Chondrocyte (in vitro differentiated cells): ENCODE results near the gene SEPHS2. TPM values are rescaled to one million over a fixed set of nuclear protein-coding genes. Genes with fewer than 3 reads are reported as not detected.

Source experiments
- DNase-seq: peaks from one replicate; pipeline ENCODE4 v3.0.0; 2021; ENCODE audit warnings: mixed read lengths, low spot score
- H3K27ac Mint-ChIP-seq: one replicate; pipeline ENCODE4 v1.8.0; 2021; ENCODE audit warnings: mild to moderate bottlenecking, moderate library complexity, mixed read lengths; ENCODE audit not compliant: unreplicated experiment
- H3K27me3 Mint-ChIP-seq: 2 replicates; pipeline ENCODE4 v1.8.0; 2021; ENCODE audit warnings: low read depth, mixed read lengths
- H3K36me3 Mint-ChIP-seq: 2 replicates; pipeline ENCODE4 v1.8.0; 2021; ENCODE audit warnings: low read depth, mixed read lengths
- H3K4me1 Mint-ChIP-seq: 2 replicates; pipeline ENCODE4 v1.8.0; 2021; ENCODE audit warnings: low read depth, mild to moderate bottlenecking, mixed read lengths
- H3K4me3 Mint-ChIP-seq: one replicate; pipeline ENCODE4 v1.8.0; 2021; ENCODE audit warnings: mild to moderate bottlenecking, moderate library complexity, mixed read lengths; ENCODE audit not compliant: unreplicated experiment
- H3K9me3 Mint-ChIP-seq: 2 replicates; pipeline ENCODE4 v1.8.0; 2021; ENCODE audit warnings: low read depth, mixed read lengths
- CTCF ChIP-seq: fragments of 200-600 bp; sonication (generic); IDR thresholded peaks from 2 replicates; pipeline ENCODE4 v1.5.0; 2021; ENCODE audit warnings: antibody characterized with exemption, mild to moderate bottlenecking, moderate library complexity
- total RNA-seq: library from RNA; stranded (reverse); gene quantifications from 3 replicates; pipeline ENCODE4 v1.2.1, GENCODE V29; 2021

Gene SEPHS2
- total RNA-seq, 1 donor from 2014 or later, result 54.3 TPM

DNA sequence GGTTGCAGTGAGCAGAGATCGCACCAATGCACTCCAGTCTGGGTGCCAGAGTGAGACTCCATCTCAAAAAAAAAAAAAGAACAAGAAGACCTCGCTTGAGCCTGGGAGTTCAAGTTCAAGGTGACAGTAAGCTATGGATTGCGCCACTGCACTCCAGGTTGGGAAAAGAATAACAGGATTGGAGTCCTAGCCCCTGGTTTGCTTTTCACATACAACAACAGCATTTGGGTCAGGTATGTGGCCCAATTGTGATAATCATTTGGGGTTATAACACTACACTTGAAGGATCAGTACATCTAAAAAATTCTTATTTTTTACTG is 3.4 kb upstream of the SEPHS2 start:
- DNase-seq, result no peak
- H3K4me3 Mint-ChIP-seq, result no peak overlapping the region
- peaks cover 4% of the 10 kb centered on the region for H3K36me3 Mint-ChIP-seq
- H3K9me3 Mint-ChIP-seq, result peaks cover 4% of the 10 kb centered on the region
- H3K27ac Mint-ChIP-seq, result no peak overlapping the region
- no peak for TF ChIP-seq CTCF
- H3K4me1 Mint-ChIP-seq, result peaks cover 17% of the 10 kb centered on the region
- no peaks in the 10 kb centered on the region for H3K27me3 Mint-ChIP-seq

DNA sequence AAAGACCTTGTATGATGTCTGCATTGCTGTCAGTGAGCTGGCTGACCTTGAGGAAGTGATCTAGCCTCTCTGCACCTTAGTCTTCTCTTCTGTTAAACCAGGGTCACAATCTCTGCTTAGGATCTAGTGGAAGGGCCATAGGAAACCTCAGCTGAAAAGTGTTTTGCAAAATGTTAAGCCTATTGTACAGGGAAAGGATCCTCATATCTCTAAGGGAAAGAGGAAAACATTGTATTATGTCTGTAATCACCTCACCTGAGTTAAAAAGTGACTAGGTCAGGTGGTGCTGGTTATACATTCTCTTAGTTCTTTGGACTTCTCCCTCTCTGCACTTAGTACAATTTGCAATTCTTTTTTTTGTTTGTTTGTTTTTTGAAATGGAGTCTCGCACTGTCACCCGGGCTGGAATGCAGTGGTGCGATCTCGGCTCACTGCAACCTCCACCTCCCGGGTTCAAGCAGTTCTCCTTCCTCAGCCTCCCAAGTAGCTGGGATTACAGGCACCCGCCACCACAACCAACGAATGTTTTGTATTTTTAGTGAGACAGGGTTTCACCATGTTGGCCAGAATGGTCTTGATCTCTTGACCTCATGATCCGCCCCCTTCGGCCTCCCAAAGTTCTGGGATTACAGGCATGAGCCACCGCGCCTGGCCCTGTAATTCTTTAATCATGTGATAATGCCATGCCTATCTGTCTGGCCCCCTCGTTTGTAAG is 2.0 kb upstream of the SEPHS2 start:
- H3K27ac Mint-ChIP-seq, result no peak overlapping the region
- peaks cover 4% of the 10 kb centered on the region for H3K9me3 Mint-ChIP-seq
- H3K4me3 Mint-ChIP-seq, result no peak overlapping the region

GRCh38 chr16:30446203-30446595 is 525 bp upstream of the SEPHS2 start:
- peak overlapping the region; percentile 97 for H3K27ac Mint-ChIP-seq
- peaks cover 29% of the 10 kb centered on the region for H3K4me1 Mint-ChIP-seq
- no peak for TF ChIP-seq CTCF
- H3K9me3 Mint-ChIP-seq, result peaks cover 4% of the 10 kb centered on the region
- H3K27me3 Mint-ChIP-seq, result no peaks in the 10 kb centered on the region
- peak overlapping the region; percentile 75 for H3K4me3 Mint-ChIP-seq
- H3K36me3 Mint-ChIP-seq, result peaks cover 14% of the 10 kb centered on the region
- no peak for DNase-seq

More for the DNA sequence above, 2.0 kb upstream of the SEPHS2 start:
- no peaks in the 10 kb centered on the region for H3K27me3 Mint-ChIP-seq
- no peak for DNase-seq
- peaks cover 14% of the 10 kb centered on the region for H3K36me3 Mint-ChIP-seq
- TF ChIP-seq CTCF, result no peak
- H3K4me1 Mint-ChIP-seq, result peaks cover 29% of the 10 kb centered on the region

- peak overlapping the region; percentile 75 for H3K27ac Mint-ChIP-seq
- no peaks in the 10 kb centered on the region for H3K27me3 Mint-ChIP-seq
- H3K4me1 Mint-ChIP-seq, result peaks cover 29% of the 10 kb centered on the region
- TF ChIP-seq CTCF, result no peak
- H3K4me3 Mint-ChIP-seq, result peak overlapping the region; percentile 75
- peaks cover 4% of the 10 kb centered on the region for H3K9me3 Mint-ChIP-seq
- DNase-seq, result no peak
- H3K36me3 Mint-ChIP-seq, result peaks cover 14% of the 10 kb centered on the region
Observed at GRCh38 chr16:30445149-30445407, 596 bp downstream of the SEPHS2 start.

DNA sequence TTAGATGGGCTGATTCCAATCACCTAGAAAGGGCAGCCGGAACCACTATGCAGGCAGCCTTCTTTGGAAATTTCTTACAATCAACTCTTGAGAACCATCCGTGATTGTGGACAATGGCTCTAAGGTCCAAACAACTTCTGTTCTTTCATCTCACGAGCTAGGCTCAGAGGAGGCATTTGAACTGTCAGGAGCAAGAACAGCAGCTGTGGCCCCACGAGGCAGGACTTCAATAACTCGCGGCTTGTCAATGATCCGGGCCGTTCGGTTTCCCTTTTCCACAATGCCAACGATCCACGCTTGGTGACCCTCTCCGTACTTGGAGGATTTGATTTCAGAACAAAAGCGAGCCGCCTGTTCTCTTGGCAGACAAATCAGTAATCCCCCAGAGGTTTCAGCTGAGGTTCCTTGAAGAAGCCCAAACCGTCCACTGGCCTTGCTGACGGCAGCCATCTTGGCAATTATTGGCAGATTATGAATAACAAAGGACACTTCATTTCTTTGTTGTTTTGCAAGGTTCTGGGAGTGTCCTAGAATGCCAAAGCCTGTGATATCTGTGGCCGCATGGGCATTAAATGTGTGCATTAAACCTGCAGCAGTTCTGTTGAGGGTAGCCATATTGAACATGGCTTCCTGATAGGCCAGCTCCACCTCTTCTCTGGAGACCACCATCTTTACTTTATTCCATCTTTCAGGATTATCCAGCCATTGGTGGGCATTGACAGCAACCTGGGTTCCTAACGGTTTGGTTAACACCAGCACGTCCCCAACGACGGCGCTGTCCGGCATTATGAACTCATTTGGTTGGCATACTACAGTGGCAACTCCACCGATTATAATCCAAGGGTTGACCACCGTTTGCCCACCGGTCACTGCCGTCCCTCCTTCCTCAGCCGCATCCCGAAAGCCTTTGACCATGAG is 1.2 kb downstream of the SEPHS2 start:
- Mint-ChIP-seq H3K36me3 (peaks cover 14% of the 10 kb centered on the region), H3K9me3 (peaks cover 4% of the 10 kb centered on the region), H3K4me1 (peaks cover 29% of the 10 kb centered on the region), H3K27ac (peak overlapping the region; percentile 75), H3K27me3 (no peaks in the 10 kb centered on the region), H3K4me3 (peak overlapping the region; percentile 75)
- no peak for TF ChIP-seq CTCF
- no peak for DNase-seq
